Epithelial cell of proximal tubule (primary cell): ENCODE measurements around the gene POR. TPM values are rescaled to one million over a fixed set of nuclear protein-coding genes. Genes with fewer than 3 reads are reported as not detected.
A peak's percentile ranks its signal among the peaks of the same experiment; 100 is the strongest.
"Not testable (repeated sequence)": the region's sequence is repeated elsewhere in the genome, so short reads cannot be mapped to it uniquely, and the experiment has no call there.

ENCODE experiments used
- DNase-seq: peaks from one replicate; pipeline ENCODE4 v3.0.0-alpha.2; 2011; ENCODE audit warnings: low read depth
- H3K4me3 ChIP-seq: 2 replicates; pipeline ENCODE4 v1.5.1; 2011; ENCODE audit warnings: low read depth, mild to moderate bottlenecking, low read length
- CTCF ChIP-seq: conservative IDR thresholded peaks from 2 replicates; pipeline ENCODE4 v1.5.1; 2012; ENCODE audit warnings: low read depth, mild to moderate bottlenecking, low read length
- total RNA-seq: library from RNA; depleted of rRNA; stranded (reverse); fragments of >200 nt; gene quantifications from 2 replicates; pipeline ENCODE4 v1.2.3, GENCODE V29; 2015

The POR gene
- total RNA-seq, 1 donor from 2014 or later = 83.0 TPM

- no peak for TF ChIP-seq CTCF
- H3K4me3 ChIP-seq = no peak overlapping the region
- no peak for DNase-seq
These were observed 44.3 kb upstream of the POR start for GRCh38 chr7:75870557-75871161.

GRCh38 chr7:75872073-75872782 is 42.7 kb upstream of the POR start:
- no peak for DNase-seq
- TF ChIP-seq CTCF = no peak
- H3K4me3 ChIP-seq = no peak overlapping the region

- not testable (repeated sequence) for DNase-seq, H3K4me3 ChIP-seq
These were observed 40.8 kb upstream of the POR start for GRCh38 chr7:75874180-75874579.

GRCh38 chr7:75875113-75876080 is 39.6 kb upstream of the POR start:
- H3K4me3 ChIP-seq = no peak overlapping the region
- TF ChIP-seq CTCF = no peak
- DNase-seq = no peak

GRCh38 chr7:75876126-75876881 is 38.7 kb upstream of the POR start:
- DNase-seq = no peak
- TF ChIP-seq CTCF = no peak
- H3K4me3 ChIP-seq = no peak overlapping the region

- no peak for DNase-seq
- peak overlapping the region; percentile 44 for H3K4me3 ChIP-seq
- TF ChIP-seq CTCF = no peak
These were observed 36.6 kb upstream of the POR start for GRCh38 chr7:75878312-75878768.
